Ishikawa (cell line): ENCODE data around the gene ZBTB20.

Source experiments
- CEBPB ChIP-seq: IDR thresholded peaks from 2 replicates; pipeline ENCODE4 v1.6.1; 2012
- EGR1 ChIP-seq: IDR thresholded peaks from 2 replicates; pipeline ENCODE4 v1.6.1; 2012
- EP300 ChIP-seq: IDR thresholded peaks from 2 replicates; pipeline ENCODE4 v1.6.1; 2012; ENCODE audit warnings: borderline replicate concordance
- FOXM1 ChIP-seq: IDR thresholded peaks from 2 replicates; pipeline ENCODE4 v1.6.1; 2012; ENCODE audit warnings: low read depth, borderline replicate concordance
- RAD21 ChIP-seq: IDR thresholded peaks from 2 replicates; pipeline ENCODE4 v1.6.1; 2012; ENCODE audit warnings: low read depth
- TAF1 ChIP-seq: IDR thresholded peaks from 2 replicates; pipeline ENCODE4 v1.6.1; 2012; ENCODE audit warnings: low read depth, mild to moderate bottlenecking
- TCF12 ChIP-seq: IDR thresholded peaks from 2 replicates; pipeline ENCODE4 v1.6.1; 2012; ENCODE audit warnings: low read depth
- TEAD4 ChIP-seq: IDR thresholded peaks from 2 replicates; pipeline ENCODE4 v1.6.1; 2012
- YY1 ChIP-seq: IDR thresholded peaks from 2 replicates; pipeline ENCODE4 v1.6.1; 2012; ENCODE audit warnings: low read depth
- ZBTB7A ChIP-seq: IDR thresholded peaks from 2 replicates; pipeline ENCODE4 v1.6.1; 2012; ENCODE audit warnings: low read depth
- TF ChIP-seq, protein P1 (sequence below): IDR thresholded peaks from 2 replicates; pipeline ENCODE4 v1.6.1; 2012
- TF ChIP-seq, protein P2 (sequence below): IDR thresholded peaks from 2 replicates; pipeline ENCODE4 v1.6.1; 2012; ENCODE audit warnings: low read depth, mild to moderate bottlenecking
- TF ChIP-seq, protein P3 (sequence below): IDR thresholded peaks from 2 replicates; pipeline ENCODE4 v1.6.1; 2012

DNA sequence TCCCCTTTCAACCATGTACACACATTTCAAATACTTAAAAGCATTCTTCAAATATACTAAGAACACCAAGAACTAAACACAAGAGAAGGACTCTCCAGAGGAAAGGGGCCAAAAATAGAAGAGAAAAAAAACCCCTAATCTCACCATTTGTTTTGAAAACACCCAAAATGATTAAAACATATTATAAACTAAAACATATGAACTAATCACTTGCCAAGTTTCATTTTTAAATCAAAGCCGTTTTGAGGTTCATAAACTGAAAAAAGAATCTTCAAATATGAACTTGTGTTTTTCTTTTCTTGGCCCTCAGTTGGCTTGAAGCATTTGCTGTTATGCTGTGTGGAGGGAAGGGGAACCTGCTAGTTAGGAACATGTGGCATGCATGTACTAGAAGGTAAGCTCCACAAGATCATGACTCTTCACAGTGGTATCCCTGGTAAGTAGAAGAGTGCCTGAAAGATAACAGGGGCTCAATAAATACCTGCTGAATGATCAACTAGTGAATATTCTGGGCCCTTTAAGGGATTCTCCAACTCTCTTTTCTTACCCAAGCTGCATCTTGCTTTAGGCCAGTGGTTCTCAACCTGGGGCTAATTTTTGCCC is 628.8 kb downstream of the ZBTB20 start:
- TF ChIP-seq, protein P1, sequence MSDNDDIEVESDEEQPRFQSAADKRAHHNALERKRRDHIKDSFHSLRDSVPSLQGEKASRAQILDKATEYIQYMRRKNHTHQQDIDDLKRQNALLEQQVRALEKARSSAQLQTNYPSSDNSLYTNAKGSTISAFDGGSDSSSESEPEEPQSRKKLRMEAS, result no peak
- TF ChIP-seq RAD21 (no peak), FOXM1 (no peak), EGR1 (no peak), TAF1 (no peak), EP300 (no peak), YY1 (no peak), ZBTB7A (no peak), TEAD4 (no peak), CEBPB (no peak), TCF12 (no peak)
- TF ChIP-seq, protein P2, sequence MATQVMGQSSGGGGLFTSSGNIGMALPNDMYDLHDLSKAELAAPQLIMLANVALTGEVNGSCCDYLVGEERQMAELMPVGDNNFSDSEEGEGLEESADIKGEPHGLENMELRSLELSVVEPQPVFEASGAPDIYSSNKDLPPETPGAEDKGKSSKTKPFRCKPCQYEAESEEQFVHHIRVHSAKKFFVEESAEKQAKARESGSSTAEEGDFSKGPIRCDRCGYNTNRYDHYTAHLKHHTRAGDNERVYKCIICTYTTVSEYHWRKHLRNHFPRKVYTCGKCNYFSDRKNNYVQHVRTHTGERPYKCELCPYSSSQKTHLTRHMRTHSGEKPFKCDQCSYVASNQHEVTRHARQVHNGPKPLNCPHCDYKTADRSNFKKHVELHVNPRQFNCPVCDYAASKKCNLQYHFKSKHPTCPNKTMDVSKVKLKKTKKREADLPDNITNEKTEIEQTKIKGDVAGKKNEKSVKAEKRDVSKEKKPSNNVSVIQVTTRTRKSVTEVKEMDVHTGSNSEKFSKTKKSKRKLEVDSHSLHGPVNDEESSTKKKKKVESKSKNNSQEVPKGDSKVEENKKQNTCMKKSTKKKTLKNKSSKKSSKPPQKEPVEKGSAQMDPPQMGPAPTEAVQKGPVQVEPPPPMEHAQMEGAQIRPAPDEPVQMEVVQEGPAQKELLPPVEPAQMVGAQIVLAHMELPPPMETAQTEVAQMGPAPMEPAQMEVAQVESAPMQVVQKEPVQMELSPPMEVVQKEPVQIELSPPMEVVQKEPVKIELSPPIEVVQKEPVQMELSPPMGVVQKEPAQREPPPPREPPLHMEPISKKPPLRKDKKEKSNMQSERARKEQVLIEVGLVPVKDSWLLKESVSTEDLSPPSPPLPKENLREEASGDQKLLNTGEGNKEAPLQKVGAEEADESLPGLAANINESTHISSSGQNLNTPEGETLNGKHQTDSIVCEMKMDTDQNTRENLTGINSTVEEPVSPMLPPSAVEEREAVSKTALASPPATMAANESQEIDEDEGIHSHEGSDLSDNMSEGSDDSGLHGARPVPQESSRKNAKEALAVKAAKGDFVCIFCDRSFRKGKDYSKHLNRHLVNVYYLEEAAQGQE, result no peak
- TF ChIP-seq, protein P3, sequence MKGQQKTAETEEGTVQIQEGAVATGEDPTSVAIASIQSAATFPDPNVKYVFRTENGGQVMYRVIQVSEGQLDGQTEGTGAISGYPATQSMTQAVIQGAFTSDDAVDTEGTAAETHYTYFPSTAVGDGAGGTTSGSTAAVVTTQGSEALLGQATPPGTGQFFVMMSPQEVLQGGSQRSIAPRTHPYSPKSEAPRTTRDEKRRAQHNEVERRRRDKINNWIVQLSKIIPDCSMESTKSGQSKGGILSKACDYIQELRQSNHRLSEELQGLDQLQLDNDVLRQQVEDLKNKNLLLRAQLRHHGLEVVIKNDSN, result no peak
